IPS-20b (cell line): ENCODE measurements around the gene DENND4B.
"Not testable (repeated sequence)": the region's sequence is repeated elsewhere in the genome, so short reads cannot be mapped to it uniquely, and the experiment has no call there.

Source experiments
- H3K27ac ChIP-seq: one replicate; pipeline ENCODE4 v1.5.1; 2013; ENCODE audit warnings: low read length
- H3K27me3 ChIP-seq: 2 replicates; pipeline ENCODE4 v1.6.1; 2013; ENCODE audit warnings: mild to moderate bottlenecking, low read length, inconsistent platforms; ENCODE audit not compliant: insufficient read depth
- H3K36me3 ChIP-seq: 2 replicates; pipeline ENCODE4 v1.6.1; 2013; ENCODE audit warnings: low read depth, mild to moderate bottlenecking, inconsistent platforms, low read length, moderate library complexity; ENCODE audit not compliant: insufficient read depth
- H3K4me1 ChIP-seq: 2 replicates; pipeline ENCODE4 v1.6.1; 2013; ENCODE audit warnings: mild to moderate bottlenecking, control low read depth, inconsistent platforms, low read length, moderate library complexity; ENCODE audit not compliant: insufficient read depth
- H3K4me3 ChIP-seq: 2 replicates; pipeline ENCODE4 v1.5.1; 2013; ENCODE audit warnings: mild to moderate bottlenecking, low read length, inconsistent platforms
- H3K9ac ChIP-seq: 2 replicates; pipeline ENCODE4 v1.6.1; 2013; ENCODE audit warnings: low read depth, mild to moderate bottlenecking, inconsistent platforms, low read length, moderate library complexity
- H3K9me3 ChIP-seq: 2 replicates; pipeline ENCODE4 v1.6.1; 2013; ENCODE audit warnings: mild to moderate bottlenecking, low read depth, low read length, inconsistent platforms; ENCODE audit not compliant: insufficient read depth

DENND4B gene

GRCh38 chr1:153919876-153920852, 26.4 kb downstream of the DENND4B start:
- Histone ChIP-seq H3K36me3 (peaks cover 15% of the 10 kb centered on the region; the same call in 1 of the 2 replicates), H3K27me3 (no peaks in the 10 kb centered on the region), H3K27ac (no peak overlapping the region), H3K4me3 (peak overlapping the region; percentile 94; the same call in 1 of the 2 replicates), H3K4me1 (peaks cover 15% of the 10 kb centered on the region), H3K9ac (peak overlapping the region; percentile 96; the same call in 1 of the 2 replicates), H3K9me3 (no peaks in the 10 kb centered on the region)

- H3K36me3 ChIP-seq: peaks cover 15% of the 10 kb centered on the region; the same call in 1 of the 2 replicates
- no peak overlapping the region for H3K27ac ChIP-seq
- H3K9ac ChIP-seq: no peak overlapping the region
- no peak overlapping the region for H3K4me3 ChIP-seq
- no peaks in the 10 kb centered on the region for H3K9me3 ChIP-seq
- no peaks in the 10 kb centered on the region for H3K27me3 ChIP-seq
- H3K4me1 ChIP-seq: peaks cover 15% of the 10 kb centered on the region
These were observed 30.2 kb downstream of the DENND4B start for GRCh38 chr1:153916297-153916696.

GRCh38 chr1:153912349-153912748, 34.2 kb downstream of the DENND4B start:
- Histone ChIP-seq H3K9me3 (no peaks in the 10 kb centered on the region), H3K4me1 (no peaks in the 10 kb centered on the region), H3K27ac (no peak overlapping the region), H3K9ac (no peak overlapping the region), H3K36me3 (peaks cover 6% of the 10 kb centered on the region; the same call in 1 of the 2 replicates), H3K27me3 (no peaks in the 10 kb centered on the region), H3K4me3 (no peak overlapping the region)

- not testable (repeated sequence) for H3K27me3 ChIP-seq, H3K27ac ChIP-seq, H3K9ac ChIP-seq, H3K4me1 ChIP-seq, H3K9me3 ChIP-seq, H3K36me3 ChIP-seq, H3K4me3 ChIP-seq
These were observed 36.0 kb downstream of the DENND4B start for GRCh38 chr1:153910560-153910959.

- no peaks in the 10 kb centered on the region for H3K36me3 ChIP-seq
These were observed 38.4 kb downstream of the DENND4B start for GRCh38 chr1:153908071-153908470.

GRCh38 chr1:153907134-153907533, 39.4 kb downstream of the DENND4B start:
- Histone ChIP-seq H3K4me1 (no peaks in the 10 kb centered on the region), H3K9ac (no peak overlapping the region), H3K36me3 (no peaks in the 10 kb centered on the region), H3K4me3 (no peak overlapping the region), H3K9me3 (no peaks in the 10 kb centered on the region), H3K27ac (no peak overlapping the region), H3K27me3 (no peaks in the 10 kb centered on the region)

More at GRCh38 chr1:153908071-153908470, 38.4 kb downstream of the DENND4B start:
- Histone ChIP-seq H3K9me3 (no peaks in the 10 kb centered on the region), H3K9ac (no peak overlapping the region), H3K27me3 (no peaks in the 10 kb centered on the region), H3K4me3 (no peak overlapping the region), H3K4me1 (no peaks in the 10 kb centered on the region), H3K27ac (no peak overlapping the region)

GRCh38 chr1:153906396-153906795, 40.1 kb downstream of the DENND4B start:
- H3K9ac ChIP-seq: no peak overlapping the region
- no peaks in the 10 kb centered on the region for H3K9me3 ChIP-seq
- no peaks in the 10 kb centered on the region for H3K36me3 ChIP-seq
- H3K4me1 ChIP-seq: no peaks in the 10 kb centered on the region
- H3K27ac ChIP-seq: no peak overlapping the region
- no peak overlapping the region for H3K4me3 ChIP-seq
- no peaks in the 10 kb centered on the region for H3K27me3 ChIP-seq

GRCh38 chr1:153905908-153906307, 40.6 kb downstream of the DENND4B start:
- not testable (repeated sequence) for H3K36me3 ChIP-seq, H3K4me3 ChIP-seq, H3K27me3 ChIP-seq, H3K27ac ChIP-seq, H3K4me1 ChIP-seq, H3K9me3 ChIP-seq, H3K9ac ChIP-seq

- H3K9me3 ChIP-seq: no peaks in the 10 kb centered on the region
- no peaks in the 10 kb centered on the region for H3K27me3 ChIP-seq
- no peak overlapping the region for H3K4me3 ChIP-seq
- H3K4me1 ChIP-seq: no peaks in the 10 kb centered on the region
- no peak overlapping the region for H3K9ac ChIP-seq
- H3K27ac ChIP-seq: no peak overlapping the region
- H3K36me3 ChIP-seq: peaks cover 7% of the 10 kb centered on the region
These were observed 42.6 kb downstream of the DENND4B start for GRCh38 chr1:153903841-153904455.

GRCh38 chr1:153899509-153899908, 47.0 kb downstream of the DENND4B start:
- no peaks in the 10 kb centered on the region for H3K4me1 ChIP-seq
- H3K27me3 ChIP-seq: no peaks in the 10 kb centered on the region
- H3K9ac ChIP-seq: no peak overlapping the region
- no peak overlapping the region for H3K4me3 ChIP-seq
- no peaks in the 10 kb centered on the region for H3K9me3 ChIP-seq
- peaks cover 19% of the 10 kb centered on the region for H3K36me3 ChIP-seq
- no peak overlapping the region for H3K27ac ChIP-seq

GRCh38 chr1:153895866-153896265, 50.7 kb downstream of the DENND4B start:
- H3K27me3 ChIP-seq, H3K4me1 ChIP-seq, H3K9me3 ChIP-seq, H3K9ac ChIP-seq, H3K4me3 ChIP-seq, H3K27ac ChIP-seq: not testable (repeated sequence)
- H3K36me3 ChIP-seq: peaks cover 24% of the 10 kb centered on the region

GRCh38 chr1:153891042-153891441, 55.5 kb downstream of the DENND4B start:
- H3K36me3 ChIP-seq: peaks cover 18% of the 10 kb centered on the region
- not testable (repeated sequence) for H3K27me3 ChIP-seq, H3K27ac ChIP-seq, H3K9me3 ChIP-seq, H3K9ac ChIP-seq, H3K4me3 ChIP-seq, H3K4me1 ChIP-seq
